HepG2 (cell line): ENCODE measurements around the gene SHISA7. TPM values are rescaled to one million over a fixed set of nuclear protein-coding genes. Genes with fewer than 3 reads are reported as not detected.

ENCODE experiments used
- AGO1 ChIP-seq: fragments of 200-400 bp; formaldehyde crosslinking; IDR thresholded peaks from 2 replicates; pipeline ENCODE4 v1.6.1; 2017; ENCODE audit warnings: mild to moderate bottlenecking, low read depth, low read length, moderate library complexity; ENCODE audit not compliant: poor library complexity, severe bottlenecking
- AHDC1 ChIP-seq: sonication (generic); formaldehyde crosslinking; IDR thresholded peaks from 2 replicates; pipeline ENCODE4 v1.5.1; 2020; ENCODE audit warnings: mild to moderate bottlenecking, missing genetic modification reagents, borderline replicate concordance
- ERF ChIP-seq: IDR thresholded peaks from 2 replicates; pipeline ENCODE4 v1.6.1; 2018; ENCODE audit warnings: missing biosample characterization, missing genetic modification reagents
- GMEB1 ChIP-seq: sonication (generic); formaldehyde crosslinking; IDR thresholded peaks from 2 replicates; pipeline ENCODE4 v1.5.1; 2020; ENCODE audit warnings: missing genetic modification reagents, mild to moderate bottlenecking, borderline replicate concordance
- PHF20 ChIP-seq: sonication (generic); formaldehyde crosslinking; IDR thresholded peaks from 2 replicates; pipeline ENCODE4 v1.5.0; 2020; ENCODE audit warnings: mild to moderate bottlenecking, missing genetic modification reagents
- PHF21A ChIP-seq: sonication (generic); formaldehyde crosslinking; IDR thresholded peaks from 2 replicates; pipeline ENCODE4 v1.5.0; 2020; ENCODE audit warnings: mild to moderate bottlenecking, missing genetic modification reagents
- RBM39 ChIP-seq: fragments of 200-400 bp; formaldehyde crosslinking; IDR thresholded peaks from one replicate; pipeline ENCODE4 v1.6.1; 2018; ENCODE audit warnings: antibody characterized with exemption, mild to moderate bottlenecking, low read depth, low read length; ENCODE audit not compliant: poor library complexity, severe bottlenecking
- SALL1 ChIP-seq: sonication (generic); formaldehyde crosslinking; IDR thresholded peaks from 2 replicates; pipeline ENCODE4 v1.8.0; 2022; ENCODE audit warnings: mild to moderate bottlenecking, missing genetic modification reagents
- SMAD1 ChIP-seq: sonication (generic); formaldehyde crosslinking; IDR thresholded peaks from 2 replicates; pipeline ENCODE4 v1.4.0; 2020; ENCODE audit warnings: missing genetic modification reagents, low read depth, mild to moderate bottlenecking, borderline replicate concordance
- SMYD3 ChIP-seq: sonication (generic); formaldehyde crosslinking; IDR thresholded peaks from 2 replicates; pipeline ENCODE4 v1.8.1; 2023; ENCODE audit warnings: mild to moderate bottlenecking, missing genetic modification reagents
- TBP ChIP-seq: sonication (generic); formaldehyde crosslinking; IDR thresholded peaks from 2 replicates; pipeline ENCODE4 v1.5.0; 2020; ENCODE audit warnings: missing genetic modification reagents
- YEATS2 ChIP-seq: sonication (generic); formaldehyde crosslinking; IDR thresholded peaks from 2 replicates; pipeline ENCODE4 v1.4.0; 2020; ENCODE audit warnings: missing genetic modification reagents, borderline replicate concordance
- ZFP1 ChIP-seq: IDR thresholded peaks from 2 replicates; pipeline ENCODE4 v1.6.1; 2016
- ZNF280B ChIP-seq: sonication (generic); formaldehyde crosslinking; IDR thresholded peaks from 2 replicates; pipeline ENCODE4 v1.5.0; 2020; ENCODE audit warnings: missing genetic modification reagents, mild to moderate bottlenecking, borderline replicate concordance
- ZNF605 ChIP-seq: sonication (generic); formaldehyde crosslinking; IDR thresholded peaks from 2 replicates; pipeline ENCODE4 v1.8.0; 2022; ENCODE audit warnings: mild to moderate bottlenecking, missing genetic modification reagents
- polyA plus RNA-seq, 8 experiments: library from polyadenylated mRNA; depleted of rRNA in 3 of 8; stranded (reverse) in 7 of 8; unstranded in 1 of 8; fragments of >200 nt; fragmentation: Illumina TruSeq in 4 of 8; extraction: Trizol in 4 of 8; gene quantifications; 2 replicates each; pipeline versions ENCODE4 v1.2.1 to v1.2.3, GENCODE V29; 2011 to 2016; ENCODE audit warnings: low read depth in 4 of 8, missing spikeins in 1 of 8, mixed read lengths in 1 of 8; ENCODE audit not compliant: insufficient read depth in 1 of 8
- total RNA-seq, 5 experiments: library from RNA; depleted of rRNA; stranded (reverse); fragments of >200 nt; fragmentation: Illumina TruSeq; extraction: Trizol; gene quantifications; 2 replicates each; pipeline ENCODE4 v1.2.3, GENCODE V29; 2016; ENCODE audit warnings: low read depth in 1 of 5
- TF ChIP-seq, protein P1 (sequence below): sonication (generic); formaldehyde crosslinking; IDR thresholded peaks from 2 replicates; pipeline ENCODE4 v1.5.1; 2020; ENCODE audit warnings: mild to moderate bottlenecking, missing genetic modification reagents

The SHISA7 gene
- total and polyA plus RNA-seq, 2 of the 13 experiments (the other 11 are each of a cell fraction or from before 2014, with no cell fraction given): not detected

DNA sequence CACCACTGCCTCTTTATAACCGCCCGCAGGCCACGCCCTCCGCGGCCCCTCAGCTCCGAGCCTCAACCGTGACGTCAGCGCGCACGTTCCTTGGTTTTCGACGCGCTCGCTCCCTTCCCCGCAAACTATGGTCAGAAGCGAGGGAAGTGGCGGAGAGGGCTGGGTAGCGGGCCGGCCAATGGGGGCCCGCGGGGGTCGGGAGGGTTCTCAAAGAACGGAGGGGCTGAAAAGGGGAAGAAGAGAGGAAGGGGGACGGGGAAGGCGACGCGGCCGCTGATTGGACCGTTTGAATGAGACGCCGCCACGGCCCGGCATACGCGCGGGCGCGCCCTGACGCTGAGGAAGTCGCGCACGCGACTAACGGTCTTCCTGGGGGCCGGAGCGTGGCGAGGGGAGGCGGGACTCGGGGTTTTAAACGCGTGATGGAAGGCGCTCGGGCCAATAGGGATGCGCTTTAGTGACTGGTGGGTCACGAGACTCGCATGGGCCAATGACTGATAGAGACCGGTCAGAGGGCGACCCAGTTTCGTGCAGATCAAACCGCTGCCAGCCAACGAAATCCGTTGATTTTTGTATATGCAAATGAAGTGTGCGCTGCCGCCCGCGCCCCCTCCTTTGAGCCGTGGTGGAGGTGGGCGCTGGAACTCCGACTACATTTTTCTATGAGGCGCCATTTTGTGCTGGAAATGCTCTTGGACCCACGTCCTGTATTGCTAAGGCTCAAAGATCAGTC is 35.1 kb downstream of the SHISA7 start (continued):
- TF ChIP-seq ZNF280B (CRISPR knock-in tag): 0 out of 2 replicates have a peak, but pooled peaks have one; percentile 46
- TF ChIP-seq, protein P1, sequence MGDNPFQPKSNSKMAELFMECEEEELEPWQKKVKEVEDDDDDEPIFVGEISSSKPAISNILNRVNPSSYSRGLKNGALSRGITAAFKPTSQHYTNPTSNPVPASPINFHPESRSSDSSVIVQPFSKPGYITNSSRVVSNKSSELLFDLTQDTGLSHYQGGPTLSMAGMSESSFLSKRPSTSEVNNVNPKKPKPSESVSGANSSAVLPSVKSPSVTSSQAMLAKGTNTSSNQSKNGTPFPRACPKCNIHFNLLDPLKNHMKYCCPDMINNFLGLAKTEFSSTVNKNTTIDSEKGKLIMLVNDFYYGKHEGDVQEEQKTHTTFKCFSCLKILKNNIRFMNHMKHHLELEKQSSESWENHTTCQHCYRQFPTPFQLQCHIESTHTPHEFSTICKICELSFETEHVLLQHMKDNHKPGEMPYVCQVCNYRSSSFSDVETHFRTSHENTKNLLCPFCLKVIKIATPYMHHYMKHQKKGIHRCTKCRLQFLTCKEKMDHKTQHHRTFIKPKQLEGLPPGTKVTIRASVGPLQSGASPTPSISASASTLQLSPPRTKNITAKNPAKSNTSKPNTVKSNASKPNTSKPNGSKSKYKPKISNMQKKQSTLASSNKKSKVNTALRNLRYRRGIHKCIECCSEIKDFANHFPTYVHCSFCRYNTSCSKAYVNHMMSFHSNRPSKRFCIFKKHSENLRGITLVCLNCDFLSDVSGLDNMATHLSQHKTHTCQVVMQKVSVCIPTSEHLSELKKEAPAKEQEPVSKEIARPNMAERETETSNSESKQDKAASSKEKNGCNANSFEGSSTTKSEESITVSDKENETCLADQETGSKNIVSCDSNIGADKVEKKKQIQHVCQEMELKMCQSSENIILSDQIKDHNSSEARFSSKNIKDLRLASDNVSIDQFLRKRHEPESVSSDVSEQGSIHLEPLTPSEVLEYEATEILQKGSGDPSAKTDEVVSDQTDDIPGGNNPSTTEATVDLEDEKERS (CRISPR knock-in tag): 0 out of 2 replicates have a peak, but pooled peaks have one; percentile 31
- peak; percentile 95 for TF ChIP-seq GMEB1 (CRISPR knock-in tag)
- peak; percentile 34; the same call in 1 of the 2 replicates for TF ChIP-seq PHF20 (CRISPR knock-in tag)
- TF ChIP-seq SMYD3: no peak; the same call in 1 of the 2 replicates
- no peak for TF ChIP-seq ZFP1 (CRISPR knock-in tag)
- peak; percentile 63; the same call in 1 of the 2 replicates for TF ChIP-seq SMAD1
- TF ChIP-seq RBM39: no peak
- no peak for TF ChIP-seq TBP (CRISPR knock-in tag)
- peak; percentile 76 for TF ChIP-seq SALL1 (CRISPR knock-in tag)
- TF ChIP-seq YEATS2 (CRISPR knock-in tag): peak; percentile 81
- TF ChIP-seq ERF (CRISPR knock-in tag): peak; percentile 69; the same call in 1 of the 2 replicates
- TF ChIP-seq ZNF605 (CRISPR knock-in tag): peak; percentile 67
- TF ChIP-seq AHDC1: 0 out of 2 replicates have a peak, but pooled peaks have one; percentile 12
- TF ChIP-seq PHF21A (CRISPR knock-in tag): 0 out of 2 replicates have a peak, but pooled peaks have one; percentile 36
- peak; percentile 41 for TF ChIP-seq AGO1
